Fibroblast of lung (primary cell): ENCODE data around the gene SIRT5. TPM values are rescaled to one million over a fixed set of nuclear protein-coding genes. Genes with fewer than 3 reads are reported as not detected.

ENCODE experiments used
- DNase-seq, 2 donors: peaks; one replicate each; pipeline versions ENCODE4 v3.0.0 to v3.0.0-alpha.2; 2010; ENCODE audit warnings: low read depth in 2 of 2
- H2AFZ ChIP-seq: 2 replicates; pipeline ENCODE4 v1.5.1; 2012; ENCODE audit warnings: low read length, control low read depth, inconsistent platforms
- H3K27ac ChIP-seq: 2 replicates; pipeline ENCODE4 v1.5.1; 2011; ENCODE audit warnings: low read length, control low read depth; ENCODE audit not compliant: insufficient read depth
- H3K27me3 ChIP-seq: 2 replicates; pipeline ENCODE4 v1.5.1; 2011; ENCODE audit warnings: mild to moderate bottlenecking, low read length; ENCODE audit not compliant: control insufficient read depth, insufficient read depth
- H3K36me3 ChIP-seq: 2 replicates; pipeline ENCODE4 v1.5.1; 2011; ENCODE audit warnings: low read length; ENCODE audit not compliant: control insufficient read depth, insufficient read depth
- H3K4me1 ChIP-seq: 2 replicates; pipeline ENCODE4 v1.5.1; 2011; ENCODE audit warnings: low read length; ENCODE audit not compliant: control insufficient read depth, insufficient read depth; ENCODE audit errors: extremely low read depth
- H3K4me2 ChIP-seq: 2 replicates; pipeline ENCODE4 v1.5.1; 2011; ENCODE audit warnings: low read length, control low read depth; ENCODE audit not compliant: insufficient read depth; ENCODE audit errors: extremely low read depth
- H3K4me3 ChIP-seq, 4 experiments: fragments of 200-600 bp in 1 of 4; sonication (generic) in 1 of 4; replicated peaks in 1 of 4; 2 replicates each; pipeline ENCODE4 v1.5.1; 2011 to 2016; ENCODE audit warnings: low read length in 4 of 4, low read depth in 3 of 4, mild to moderate bottlenecking in 3 of 4, control low read depth in 2 of 4, inconsistent platforms in 1 of 4, mixed read lengths in 1 of 4; ENCODE audit not compliant: insufficient read depth in 1 of 4; ENCODE audit errors: control extremely low read depth in 1 of 4
- H3K79me2 ChIP-seq: 2 replicates; pipeline ENCODE4 v1.5.1; 2012; ENCODE audit warnings: mild to moderate bottlenecking, low read length, inconsistent platforms; ENCODE audit not compliant: control insufficient read depth, insufficient read depth
- H3K9ac ChIP-seq: 2 replicates; pipeline ENCODE4 v1.5.1; 2011; ENCODE audit warnings: mild to moderate bottlenecking, low read length, control low read depth; ENCODE audit not compliant: insufficient read depth
- H3K9me3 ChIP-seq: 2 replicates; pipeline ENCODE4 v1.5.1; 2012; ENCODE audit warnings: low read depth, low read length; ENCODE audit not compliant: control insufficient read depth, insufficient read depth
- H4K20me1 ChIP-seq: 2 replicates; pipeline ENCODE4 v1.5.1; 2011; ENCODE audit warnings: low read length; ENCODE audit not compliant: control insufficient read depth, insufficient read depth; ENCODE audit errors: extremely low read depth
- CTCF ChIP-seq, 2 donors: IDR thresholded peaks in 1 of 2; conservative IDR thresholded peaks in 1 of 2; 1 replicate in 1 of 2; 2 replicates in 1 of 2; pipeline ENCODE4 v1.5.1; 2011 to 2012; ENCODE audit warnings: low read length in 2 of 2, control low read depth in 1 of 2, inconsistent platforms in 1 of 2, low read depth in 1 of 2, mild to moderate bottlenecking in 1 of 2
- EZH2 ChIP-seq: IDR thresholded peaks from 2 replicates; pipeline ENCODE4 v1.5.1; 2012; ENCODE audit warnings: low read length, control low read depth, mild to moderate bottlenecking; ENCODE audit errors: missing control alignments
- polyA plus RNA-seq, 2 donors: library from polyadenylated mRNA; depleted of rRNA in 1 of 2; stranded (reverse) in 1 of 2; unstranded in 1 of 2; fragments of >200 nt; gene quantifications; 2 replicates each; pipeline ENCODE4 v1.2.1, GENCODE V29; 2011 to 2012; ENCODE audit warnings: missing spikeins in 1 of 2
- total RNA-seq: library from RNA; depleted of rRNA; stranded (reverse); fragments of >200 nt; gene quantifications from 2 replicates; pipeline ENCODE4 v1.2.1, GENCODE V29; 2014

Gene SIRT5
- total and polyA plus RNA-seq, 2 donors (not counting 1 experiment from before 2014, with no cell fraction given) = 4.4 to 13.5 TPM

DNA sequence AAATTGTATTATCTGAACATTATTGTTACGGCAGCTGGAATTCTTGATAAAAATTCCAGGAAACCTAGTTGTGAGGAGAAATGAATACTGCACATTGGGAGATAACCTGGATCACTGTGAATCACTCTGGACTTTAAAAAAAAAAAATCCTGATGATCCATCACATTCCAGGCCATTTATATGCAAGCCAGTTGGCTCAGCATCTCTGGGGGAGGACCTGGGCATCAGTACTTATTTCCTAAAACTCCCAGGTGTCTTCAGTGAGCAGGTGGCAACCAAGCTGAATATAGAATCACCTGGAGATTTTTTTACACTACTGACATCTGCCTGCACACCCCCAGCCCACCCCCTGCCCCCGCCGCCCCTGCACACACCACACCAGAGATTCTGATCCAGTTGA lies 39.1 kb upstream of the SIRT5 start:
- Histone ChIP-seq H4K20me1 (no peaks in the 10 kb centered on the region), H3K9me3 (no peaks in the 10 kb centered on the region), H3K4me2 (no peak overlapping the region), H3K36me3 (no peaks in the 10 kb centered on the region), H3K4me1 (no peaks in the 10 kb centered on the region), H3K27me3 (no peaks in the 10 kb centered on the region), H3K27ac (no peak overlapping the region), H3K79me2 (no peaks in the 10 kb centered on the region), H3K9ac (no peak overlapping the region), H2AFZ (no peak overlapping the region), H3K4me3 (no peak overlapping the region)
- peak in 1 of 2 donors; percentile 28 for DNase-seq
- TF ChIP-seq CTCF (conservative IDR thresholded peaks at IDR 0.05 in 1 of 2, IDR thresholded peaks at IDR 0.05 in 1 of 2; ENCODE audit: low read depth in 1 of 2, low read length in 2 of 2) (no peak), EZH2 (no peak)

- Histone ChIP-seq H4K20me1 (no peaks in the 10 kb centered on the region), H3K9me3 (no peaks in the 10 kb centered on the region)
Observed at GRCh38 chr6:13536796-13537526, 37.4 kb upstream of the SIRT5 start.

DNA sequence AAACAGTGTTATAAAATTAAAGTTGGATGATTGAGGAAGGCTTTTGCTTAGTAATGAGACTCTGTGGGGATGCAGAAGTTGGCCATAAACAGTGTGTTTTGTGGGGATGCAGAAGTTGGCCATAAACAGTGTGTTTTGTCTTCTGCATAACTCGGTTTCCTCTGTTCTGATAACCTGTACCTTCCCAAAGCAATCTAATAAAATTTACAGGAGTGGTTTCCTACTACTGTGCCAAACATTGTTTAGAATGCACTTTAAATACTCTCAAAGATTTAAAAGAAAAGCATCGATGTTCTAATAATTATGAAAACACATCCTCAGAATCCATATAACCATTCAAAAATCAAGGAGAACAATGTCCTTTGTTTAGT lies 36.9 kb upstream of the SIRT5 start:
- TF ChIP-seq EZH2 (no peak), CTCF (conservative IDR thresholded peaks at IDR 0.05 in 1 of 2, IDR thresholded peaks at IDR 0.05 in 1 of 2; ENCODE audit: low read depth in 1 of 2, low read length in 2 of 2) (no peak)
- no peaks in the 10 kb centered on the region for H3K79me2 ChIP-seq
- H2AFZ ChIP-seq = no peak overlapping the region
- no peaks in the 10 kb centered on the region for H4K20me1 ChIP-seq
- no peaks in the 10 kb centered on the region for H3K27me3 ChIP-seq
- H3K4me2 ChIP-seq = no peak overlapping the region
- no peaks in the 10 kb centered on the region for H3K36me3 ChIP-seq
- DNase-seq = no peak
- no peak overlapping the region for H3K9ac ChIP-seq
- no peaks in the 10 kb centered on the region for H3K4me1 ChIP-seq
- H3K9me3 ChIP-seq = no peaks in the 10 kb centered on the region
- no peak overlapping the region for H3K4me3 ChIP-seq
- no peak overlapping the region for H3K27ac ChIP-seq

More at GRCh38 chr6:13536796-13537526, 37.4 kb upstream of the SIRT5 start:
- DNase-seq = peak in 1 of 2 donors; percentile 42
- Histone ChIP-seq H3K36me3 (no peaks in the 10 kb centered on the region), H3K4me1 (no peaks in the 10 kb centered on the region), H3K27ac (no peak overlapping the region), H3K27me3 (no peaks in the 10 kb centered on the region), H2AFZ (no peak overlapping the region), H3K4me3 (no peak overlapping the region), H3K4me2 (no peak overlapping the region), H3K9ac (no peak overlapping the region), H3K79me2 (no peaks in the 10 kb centered on the region)
- no peak for TF ChIP-seq EZH2
- TF ChIP-seq CTCF (conservative IDR thresholded peaks at IDR 0.05 in 1 of 2, IDR thresholded peaks at IDR 0.05 in 1 of 2; ENCODE audit: low read depth in 1 of 2, low read length in 2 of 2) = no peak
